Activated T-cell treated with anti-CD3 and anti-CD28 coated beads, Interleukin-2, amount 50 U/mL, for 4 hours (primary cell): ENCODE data around the gene RPS6KA3. TPM values are rescaled to one million over a fixed set of nuclear protein-coding genes. Genes with fewer than 3 reads are reported as not detected.
A peak's percentile ranks its signal among the peaks of the same experiment; 100 is the strongest.
"Not testable (repeated sequence)": the region's sequence is repeated elsewhere in the genome, so short reads cannot be mapped to it uniquely, and the experiment has no call there.

Source experiments
- ATAC-seq, 2 donors: fragments of 200-7000 bp; cut with Tn5 transposase; one replicate each; pipeline ENCODE4 v1.10.0; 2021
- DNase-seq: peaks from one replicate; pipeline ENCODE4 v3.0.0-alpha.2; 2020
- H3K27me3 Mint-ChIP-seq: one replicate; pipeline ENCODE4 v1.8.0; 2021; ENCODE audit warnings: low read depth, mixed read lengths
- H3K36me3 Mint-ChIP-seq: one replicate; pipeline ENCODE4 v1.8.0; 2022; ENCODE audit warnings: mixed read lengths; ENCODE audit not compliant: insufficient read depth
- H3K4me1 Mint-ChIP-seq: one replicate; pipeline ENCODE4 v1.8.0; 2021; ENCODE audit warnings: low read depth, mixed read lengths
- H3K4me3 Mint-ChIP-seq: one replicate; pipeline ENCODE4 v1.8.0; 2021; ENCODE audit warnings: mild to moderate bottlenecking, moderate library complexity, mixed read lengths
- H3K9me3 Mint-ChIP-seq: one replicate; pipeline ENCODE4 v1.8.0; 2021; ENCODE audit warnings: mixed read lengths
- total RNA-seq, 3 donors: library from RNA; stranded (reverse); gene quantifications; one replicate each; pipeline ENCODE4 v1.2.1, GENCODE V29; 2021

RPS6KA3 gene
- total RNA-seq, 3 donors from 2014 or later: 51.7 to 56.9 (median 54.2) TPM

DNA sequence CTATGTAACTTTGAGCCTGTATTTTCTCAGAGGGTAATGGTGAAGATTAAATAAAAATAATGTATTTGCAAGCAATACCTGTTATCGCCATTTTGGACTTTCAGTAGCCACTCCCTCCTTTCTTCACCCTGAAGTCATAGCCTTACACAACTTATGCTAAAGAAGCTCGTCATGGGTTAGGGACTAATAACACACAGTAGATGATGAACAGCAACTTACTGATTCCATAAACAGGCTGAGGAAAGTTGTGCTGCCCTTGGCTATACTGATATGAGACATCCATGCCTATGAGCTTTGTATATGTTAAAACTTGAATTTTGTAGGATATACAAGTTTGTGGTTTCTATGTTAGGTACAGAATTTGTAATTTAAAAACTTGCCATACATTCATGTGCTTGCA, 93.4 kb downstream of the RPS6KA3 start:
- no peaks in the 10 kb centered on the region for H3K27me3 Mint-ChIP-seq
- DNase-seq (no peak), ATAC-seq (no peak)
- H3K4me3 Mint-ChIP-seq: no peak overlapping the region
- H3K9me3 Mint-ChIP-seq: no peaks in the 10 kb centered on the region
- no peaks in the 10 kb centered on the region for H3K4me1 Mint-ChIP-seq
- peaks cover 10% of the 10 kb centered on the region for H3K36me3 Mint-ChIP-seq

DNA sequence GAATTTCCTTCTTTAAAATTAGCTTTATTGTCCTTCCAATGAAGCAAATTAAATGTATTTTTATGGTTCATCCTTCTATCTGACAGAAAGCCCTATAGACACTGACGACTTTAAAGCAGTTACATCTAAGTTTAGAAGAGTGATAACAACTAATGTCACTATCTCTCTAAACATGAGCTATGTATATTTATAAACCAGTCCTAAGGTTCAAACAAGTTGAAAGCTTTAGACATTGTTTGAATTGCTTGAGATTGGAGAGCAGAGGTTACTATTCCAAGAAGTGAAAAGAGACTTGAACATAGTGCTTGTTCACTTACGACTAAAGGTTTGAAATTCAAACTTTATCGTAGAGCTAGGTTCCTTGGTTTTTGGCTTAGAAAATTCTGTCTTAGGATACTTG, 94.8 kb downstream of the RPS6KA3 start:
- peaks cover 7% of the 10 kb centered on the region for H3K36me3 Mint-ChIP-seq
- DNase-seq (no peak), ATAC-seq (no peak)
- H3K9me3 Mint-ChIP-seq: no peaks in the 10 kb centered on the region
- H3K27me3 Mint-ChIP-seq: no peaks in the 10 kb centered on the region
- H3K4me1 Mint-ChIP-seq: no peaks in the 10 kb centered on the region
- H3K4me3 Mint-ChIP-seq: no peak overlapping the region

DNA sequence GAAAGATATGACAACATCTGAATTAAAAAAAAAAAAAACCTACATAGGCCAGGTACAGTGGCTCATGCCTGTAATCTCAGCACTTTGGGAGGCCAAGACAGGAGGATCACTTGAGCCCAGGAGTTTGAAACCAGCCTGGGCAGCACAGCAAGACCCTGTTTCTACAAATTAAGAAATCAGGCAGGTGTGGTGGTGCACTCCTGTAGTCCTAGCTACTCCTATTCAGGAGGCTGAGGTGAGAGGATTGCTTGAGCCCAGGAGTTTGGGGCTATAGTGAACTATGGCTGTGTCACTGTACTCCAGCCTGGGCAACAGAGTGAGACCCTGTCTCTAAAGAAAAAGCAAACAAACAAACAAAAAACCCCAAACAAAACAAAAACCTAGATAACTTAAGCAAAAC, 104.2 kb downstream of the RPS6KA3 start:
- H3K4me3 Mint-ChIP-seq, H3K9me3 Mint-ChIP-seq, H3K4me1 Mint-ChIP-seq, ATAC-seq, DNase-seq, H3K27me3 Mint-ChIP-seq: not testable (repeated sequence)
- H3K36me3 Mint-ChIP-seq: peaks cover 30% of the 10 kb centered on the region

- Mint-ChIP-seq H3K4me3 (no peak overlapping the region), H3K9me3 (no peaks in the 10 kb centered on the region), H3K36me3 (peaks cover 33% of the 10 kb centered on the region), H3K27me3 (no peaks in the 10 kb centered on the region), H3K4me1 (no peaks in the 10 kb centered on the region)
- ATAC-seq (no peak), DNase-seq (no peak)
These were observed 106.8 kb downstream of the RPS6KA3 start for GRCh38 chrX:20159797-20160385.

GRCh38 chrX:20151689-20152088, 115.0 kb downstream of the RPS6KA3 start:
- ATAC-seq (no peak), DNase-seq (no peak)
- peaks cover 4% of the 10 kb centered on the region for H3K4me1 Mint-ChIP-seq
- peaks cover 23% of the 10 kb centered on the region for H3K36me3 Mint-ChIP-seq
- no peak overlapping the region for H3K4me3 Mint-ChIP-seq
- H3K9me3 Mint-ChIP-seq: no peaks in the 10 kb centered on the region
- H3K27me3 Mint-ChIP-seq: no peaks in the 10 kb centered on the region

- H3K4me3 Mint-ChIP-seq: no peak overlapping the region
- peaks cover 13% of the 10 kb centered on the region for H3K36me3 Mint-ChIP-seq
- peaks cover 9% of the 10 kb centered on the region for H3K4me1 Mint-ChIP-seq
- DNase-seq: no peak
- no peak for ATAC-seq
- H3K27me3 Mint-ChIP-seq: no peaks in the 10 kb centered on the region
- H3K9me3 Mint-ChIP-seq: no peaks in the 10 kb centered on the region
These were observed 117.4 kb downstream of the RPS6KA3 start for GRCh38 chrX:20149326-20149725.

DNA sequence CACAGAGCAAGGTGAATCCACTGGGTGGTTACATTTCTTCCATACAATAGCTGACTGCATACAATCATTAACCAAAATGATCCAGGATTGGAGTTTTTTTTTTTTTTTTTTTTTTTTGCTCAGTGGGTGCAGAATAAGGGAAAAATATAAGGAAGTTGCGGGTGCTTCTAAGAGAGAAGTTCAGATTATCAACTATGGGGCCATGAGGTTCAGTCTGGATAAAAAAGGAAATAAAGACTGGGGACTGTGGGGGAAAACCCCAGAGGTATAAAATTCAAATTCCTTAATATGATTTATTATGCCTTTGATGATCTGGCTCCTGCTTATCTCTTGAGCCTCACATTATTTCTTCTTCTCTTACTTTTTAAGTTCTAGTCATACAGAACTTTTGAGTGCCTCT, 119.1 kb downstream of the RPS6KA3 start:
- Mint-ChIP-seq H3K36me3 (peaks cover 8% of the 10 kb centered on the region), H3K9me3 (no peaks in the 10 kb centered on the region), H3K4me1 (peaks cover 17% of the 10 kb centered on the region), H3K4me3 (no peak overlapping the region), H3K27me3 (no peaks in the 10 kb centered on the region)
- ATAC-seq (no peak), DNase-seq (no peak)

GRCh38 chrX:20144491-20144890, 122.2 kb downstream of the RPS6KA3 start:
- Mint-ChIP-seq H3K9me3 (no peaks in the 10 kb centered on the region), H3K27me3 (no peaks in the 10 kb centered on the region), H3K4me3 (no peak overlapping the region), H3K4me1 (peaks cover 23% of the 10 kb centered on the region), H3K36me3 (peaks cover 11% of the 10 kb centered on the region)
- no peak for DNase-seq
- peak in 1 of 2 donors; percentile 23 for ATAC-seq

- no peaks in the 10 kb centered on the region for H3K27me3 Mint-ChIP-seq
- H3K4me1 Mint-ChIP-seq: peaks cover 29% of the 10 kb centered on the region
These were observed 123.1 kb downstream of the RPS6KA3 start for GRCh38 chrX:20143561-20143960.

DNA sequence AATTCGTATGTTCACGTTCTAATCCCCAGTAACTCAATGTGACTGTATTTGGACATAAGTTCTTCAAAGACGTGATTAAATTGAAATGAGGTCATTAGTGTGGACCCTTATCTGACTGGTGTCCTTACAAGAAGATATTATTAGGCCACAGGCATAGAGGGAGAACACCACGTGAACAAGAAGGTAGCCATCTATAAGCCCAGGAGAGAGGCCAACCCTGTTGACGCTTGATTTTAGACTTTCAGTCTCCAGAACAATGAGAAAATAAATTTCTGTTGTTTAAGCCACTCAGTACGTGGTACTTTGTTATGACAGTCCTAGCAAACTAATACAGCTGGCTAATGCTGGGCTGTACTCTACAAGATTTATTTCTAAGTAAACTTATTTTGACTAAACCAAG, 123.6 kb downstream of the RPS6KA3 start:
- Mint-ChIP-seq H3K4me3 (peak overlapping the region; percentile 59), H3K9me3 (no peaks in the 10 kb centered on the region), H3K27me3 (no peaks in the 10 kb centered on the region), H3K4me1 (peaks cover 29% of the 10 kb centered on the region), H3K36me3 (peaks cover 7% of the 10 kb centered on the region)
- no peak for DNase-seq
- no peak for ATAC-seq

More at GRCh38 chrX:20143561-20143960, 123.1 kb downstream of the RPS6KA3 start:
- no peak for ATAC-seq
- Mint-ChIP-seq H3K4me3 (no peak overlapping the region), H3K36me3 (peaks cover 9% of the 10 kb centered on the region), H3K9me3 (no peaks in the 10 kb centered on the region)
- DNase-seq: no peak

GRCh38 chrX:20141281-20142220, 125.2 kb downstream of the RPS6KA3 start, which contains the start of gene EIF1AX:
EIF1AX (minus strand) TSS chrX:20141838; CDS start chrX:20141640, 198 bp downstream.
- peaks cover 30% of the 10 kb centered on the region for H3K4me1 Mint-ChIP-seq
- H3K9me3 Mint-ChIP-seq: no peaks in the 10 kb centered on the region
- H3K27me3 Mint-ChIP-seq: no peaks in the 10 kb centered on the region
- DNase-seq: peak; percentile 99
- peak within 1 kb of the TSS; percentile 89 for H3K4me3 Mint-ChIP-seq
- peaks cover 7% of the 10 kb centered on the region for H3K36me3 Mint-ChIP-seq
- peak; percentile 98 for ATAC-seq

- no peaks in the 10 kb centered on the region for H3K27me3 Mint-ChIP-seq
- no peak for DNase-seq
- no peak for ATAC-seq
- peaks cover 16% of the 10 kb centered on the region for H3K36me3 Mint-ChIP-seq
- H3K4me1 Mint-ChIP-seq: peaks cover 41% of the 10 kb centered on the region
- H3K4me3 Mint-ChIP-seq: peak overlapping the region; percentile 89
- H3K9me3 Mint-ChIP-seq: no peaks in the 10 kb centered on the region
These were observed 126.3 kb downstream of the RPS6KA3 start for GRCh38 chrX:20140420-20140819.

DNA sequence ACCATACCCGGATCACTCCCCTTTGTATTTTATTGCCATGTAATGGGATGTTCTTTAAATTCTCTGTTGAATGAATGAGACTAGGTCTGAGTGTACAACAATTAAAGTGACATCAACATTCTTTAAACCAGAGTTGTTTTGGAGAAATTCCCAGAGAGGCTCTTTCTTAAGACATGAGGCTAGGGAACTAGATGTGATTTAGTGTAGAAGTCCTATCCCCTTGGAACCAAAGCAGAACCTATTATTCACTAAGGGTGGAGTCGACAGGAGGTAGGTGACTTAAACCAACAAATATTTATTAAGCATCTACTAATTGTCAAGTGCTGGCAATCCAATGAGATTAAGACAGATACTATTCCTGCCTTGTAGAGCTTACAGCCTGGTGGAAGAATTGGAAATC, 126.7 kb downstream of the RPS6KA3 start:
- no peak for DNase-seq
- Mint-ChIP-seq H3K4me3 (peak overlapping the region; percentile 89), H3K36me3 (peaks cover 16% of the 10 kb centered on the region), H3K27me3 (no peaks in the 10 kb centered on the region), H3K9me3 (no peaks in the 10 kb centered on the region), H3K4me1 (peaks cover 41% of the 10 kb centered on the region)
- ATAC-seq: no peak

DNA sequence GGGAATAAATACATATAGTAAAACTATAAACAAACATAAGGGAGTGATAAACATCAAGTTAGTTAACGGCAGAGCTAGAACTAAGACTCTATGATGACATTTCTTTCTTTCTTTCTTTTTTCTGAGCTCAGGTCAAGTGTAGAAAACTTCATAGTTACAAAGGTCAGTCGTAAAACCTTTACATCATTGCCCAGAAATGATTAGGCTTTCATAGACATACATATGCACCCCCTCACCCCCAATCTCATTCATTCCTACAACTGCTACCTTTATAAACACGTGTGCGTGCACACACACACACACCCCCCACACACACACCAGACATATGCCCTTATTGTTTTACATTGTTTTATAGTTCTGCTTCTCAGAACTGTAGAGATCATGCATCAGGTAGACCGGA, 130.8 kb downstream of the RPS6KA3 start:
- ATAC-seq (no peak), DNase-seq (no peak)
- Mint-ChIP-seq H3K4me1 (peaks cover 30% of the 10 kb centered on the region), H3K4me3 (no peak overlapping the region), H3K9me3 (no peaks in the 10 kb centered on the region), H3K36me3 (peaks cover 20% of the 10 kb centered on the region), H3K27me3 (no peaks in the 10 kb centered on the region)

- H3K36me3 Mint-ChIP-seq: peaks cover 16% of the 10 kb centered on the region
- no peaks in the 10 kb centered on the region for H3K27me3 Mint-ChIP-seq
- no peaks in the 10 kb centered on the region for H3K9me3 Mint-ChIP-seq
- no peak overlapping the region for H3K4me3 Mint-ChIP-seq
- H3K4me1 Mint-ChIP-seq: peaks cover 17% of the 10 kb centered on the region
- ATAC-seq (no peak), DNase-seq (no peak)
These were observed 134.0 kb downstream of the RPS6KA3 start for GRCh38 chrX:20132666-20133065.
